HG02852 (cell line): ENCODE data around the gene PIAS3.
A peak's percentile ranks its signal among the peaks of the same experiment; 100 is the strongest.

ENCODE experiments used
- ATAC-seq: cut with Tn5 transposase; IDR thresholded peaks from one replicate; pipeline ENCODE4 v1.9.1; 2021; ENCODE audit warnings: mild to moderate bottlenecking, moderate library complexity; ENCODE audit not compliant: unreplicated experiment

The PIAS3 gene

DNA sequence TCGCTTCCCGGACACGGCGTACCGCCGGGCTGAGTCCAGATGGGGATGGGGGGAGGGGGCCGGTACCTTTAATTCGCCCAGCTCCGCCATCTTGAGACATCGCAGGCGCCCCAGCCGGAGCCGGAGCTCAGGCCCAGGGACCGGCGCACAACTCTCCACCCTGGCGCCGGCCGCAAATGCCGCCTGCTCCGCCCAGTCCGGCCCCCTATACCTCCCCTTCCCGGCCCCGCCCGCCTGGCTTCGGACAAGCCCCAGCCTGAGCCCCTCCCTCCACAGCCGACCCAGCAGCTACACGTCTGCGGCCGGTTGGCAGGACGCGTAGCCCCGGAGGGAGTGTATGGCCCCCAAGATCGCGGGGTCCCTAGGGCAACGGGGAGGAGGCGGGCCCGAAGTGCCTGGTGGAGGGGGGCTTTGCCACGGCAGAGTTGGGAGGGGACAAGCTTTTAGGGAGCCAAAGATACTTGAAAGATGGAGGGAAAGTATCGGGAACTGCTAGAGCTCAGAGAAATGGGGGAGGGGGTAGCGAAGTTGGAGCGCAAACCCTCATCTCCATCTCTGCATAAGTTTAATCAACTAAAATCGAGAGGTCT, at the start of gene PIAS3:
TSS of gene PIAS3 (minus strand) at position 181 of the 590 bp plus-strand sequence. CDS start at position 90, 91 bp downstream.
- ATAC-seq = peak; percentile 84

DNA sequence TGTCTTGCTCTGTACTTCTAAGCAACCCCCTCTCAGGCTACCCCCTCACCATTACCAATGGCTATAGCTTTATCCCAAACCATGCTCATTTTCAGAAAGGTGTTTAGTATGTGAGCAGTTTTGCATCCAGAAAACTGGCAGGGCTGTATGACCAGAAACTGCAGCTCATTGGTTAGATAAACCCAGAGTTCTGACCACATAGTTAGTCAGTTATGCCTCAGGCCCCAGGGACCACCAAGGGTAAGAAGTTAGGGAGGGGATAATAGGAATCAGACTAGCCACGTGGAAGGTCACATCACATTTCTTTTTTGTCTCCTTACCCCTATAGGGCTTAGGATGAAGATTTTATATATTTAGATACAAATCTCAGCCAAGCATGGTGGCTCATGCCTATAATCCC, 49.8 kb upstream of the PIAS3 start:
- no peak for ATAC-seq

DNA sequence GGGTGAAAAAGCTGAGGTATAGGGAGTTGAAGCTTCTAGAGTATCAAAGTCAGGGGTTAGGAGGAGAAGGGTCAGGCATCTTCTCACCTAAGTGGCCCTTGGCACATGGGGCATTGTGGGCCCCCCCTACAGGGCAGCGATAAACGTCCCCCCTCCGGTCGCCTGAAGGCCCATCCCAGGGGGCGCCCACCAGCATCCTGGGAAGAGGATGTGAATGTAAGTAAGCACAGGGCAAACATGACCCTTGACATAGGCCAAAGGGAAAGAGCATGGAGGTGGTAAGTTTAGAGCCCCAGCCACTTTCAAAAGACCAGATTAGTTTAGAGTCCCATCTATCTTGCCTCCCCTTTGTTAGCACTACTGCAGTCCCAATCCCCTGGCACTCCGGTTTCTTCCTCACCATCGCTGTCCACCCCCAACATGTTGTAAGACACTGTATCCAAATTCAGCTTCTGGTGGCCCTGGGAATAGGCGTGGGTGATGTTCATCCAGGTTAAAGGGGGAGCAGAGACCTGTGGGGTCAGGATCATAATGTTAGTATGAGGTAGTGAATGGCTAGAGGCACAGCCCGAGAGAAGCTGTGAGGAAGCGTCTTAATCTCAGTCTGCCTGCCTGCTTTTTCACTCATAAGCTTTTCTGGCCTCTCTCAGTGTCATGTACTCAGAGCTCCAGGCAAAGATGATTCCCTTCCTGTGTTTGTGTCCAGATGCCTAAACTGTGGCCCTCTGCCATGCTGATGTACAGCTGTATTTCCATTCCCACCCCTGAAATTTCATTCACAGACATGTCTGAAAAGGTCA, 48.3 kb upstream of the PIAS3 start:
- ATAC-seq = no peak

DNA sequence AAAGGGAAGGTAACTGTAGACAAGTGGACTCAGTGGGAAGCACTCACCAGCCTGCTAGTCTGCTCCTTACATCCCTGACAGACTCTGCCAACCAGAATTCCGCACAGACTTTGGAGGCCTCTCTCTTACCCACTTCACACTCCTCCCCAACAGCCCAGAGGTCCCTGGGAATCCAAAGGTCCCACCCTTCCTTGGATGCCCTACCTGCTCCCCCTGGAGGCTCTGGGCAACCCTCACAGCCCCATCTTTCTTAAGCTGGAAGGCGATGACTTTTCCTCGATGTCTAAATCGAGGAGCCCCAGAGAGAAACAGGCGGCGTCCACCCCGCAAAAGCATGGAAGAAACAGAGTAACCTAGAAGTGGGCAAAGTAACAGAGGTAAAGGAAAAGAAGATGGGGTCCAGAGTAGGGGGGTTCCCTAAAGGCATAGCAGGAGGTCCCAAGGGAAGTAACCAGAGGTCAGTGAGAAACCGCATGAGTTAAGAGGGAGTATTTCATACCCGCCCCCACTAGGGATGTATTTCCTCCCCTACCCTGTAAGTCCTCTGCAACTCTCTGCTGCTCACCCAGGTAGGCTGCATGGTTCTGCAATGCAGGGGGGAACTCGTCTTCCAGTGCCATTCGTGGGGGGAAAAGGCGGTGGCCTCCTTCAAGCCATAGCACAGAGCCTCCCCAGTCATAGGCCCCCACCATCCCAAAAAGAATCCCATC, 42.6 kb upstream of the PIAS3 start:
- no peak for ATAC-seq

DNA sequence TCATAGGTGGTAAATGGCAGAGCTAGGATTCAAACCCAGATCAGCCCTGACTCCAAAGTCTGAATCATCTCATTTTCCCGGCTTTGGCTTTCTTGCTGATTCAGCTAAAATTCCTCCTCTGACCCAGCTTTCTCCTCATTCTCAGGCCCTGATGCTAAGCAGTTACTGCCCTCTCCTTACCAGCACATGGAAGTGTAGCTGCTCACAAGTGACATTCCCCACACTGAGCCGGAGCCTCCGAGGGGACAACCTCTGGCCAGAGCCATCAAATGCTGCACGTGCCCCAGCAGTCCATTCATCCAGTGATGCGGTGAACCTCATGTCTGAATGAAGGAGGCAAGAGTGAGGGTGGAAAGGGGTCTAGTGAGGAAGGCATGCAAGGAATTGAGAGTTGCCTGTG, 39.9 kb upstream of the PIAS3 start:
- no peak for ATAC-seq

DNA sequence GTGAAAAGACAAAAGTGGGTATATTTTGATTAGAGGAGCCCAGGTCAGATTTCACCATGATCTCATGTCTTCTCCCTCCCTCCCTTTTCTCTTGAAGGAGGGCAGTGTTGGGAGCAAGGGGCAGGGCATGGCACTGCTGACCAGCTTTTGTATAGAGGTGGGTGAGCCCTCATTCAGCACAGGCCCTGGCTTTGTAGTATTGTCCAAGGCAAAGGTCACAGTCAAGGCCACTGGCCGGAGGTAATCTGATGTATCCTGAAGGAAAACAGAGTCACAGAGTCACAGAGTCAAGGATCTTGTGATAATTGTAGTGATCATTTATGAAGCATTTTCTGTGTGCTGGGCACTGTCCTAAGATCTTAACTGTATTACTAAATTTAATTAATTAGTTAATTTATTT, 39.1 kb upstream of the PIAS3 start:
- ATAC-seq = no peak

DNA sequence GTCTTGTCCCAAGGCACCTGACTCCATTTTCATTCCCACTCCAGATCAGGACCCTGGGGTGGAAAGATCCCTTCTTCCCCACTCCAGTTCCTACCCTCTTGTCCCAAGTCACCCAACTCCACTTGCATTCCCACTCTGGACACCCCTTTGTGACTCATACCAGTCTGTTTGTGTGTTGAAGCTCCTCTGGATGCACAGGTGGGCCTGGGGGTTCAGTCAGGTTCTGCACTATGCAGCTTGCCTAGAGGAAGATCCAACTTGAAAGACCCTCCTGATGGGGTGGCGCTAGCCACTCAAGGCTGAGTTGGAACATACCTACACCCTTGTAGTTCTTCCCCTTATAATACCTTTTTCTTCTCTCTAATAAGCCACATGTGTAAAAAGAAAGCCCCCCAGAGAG, 36.6 kb upstream of the PIAS3 start:
- no peak for ATAC-seq

DNA sequence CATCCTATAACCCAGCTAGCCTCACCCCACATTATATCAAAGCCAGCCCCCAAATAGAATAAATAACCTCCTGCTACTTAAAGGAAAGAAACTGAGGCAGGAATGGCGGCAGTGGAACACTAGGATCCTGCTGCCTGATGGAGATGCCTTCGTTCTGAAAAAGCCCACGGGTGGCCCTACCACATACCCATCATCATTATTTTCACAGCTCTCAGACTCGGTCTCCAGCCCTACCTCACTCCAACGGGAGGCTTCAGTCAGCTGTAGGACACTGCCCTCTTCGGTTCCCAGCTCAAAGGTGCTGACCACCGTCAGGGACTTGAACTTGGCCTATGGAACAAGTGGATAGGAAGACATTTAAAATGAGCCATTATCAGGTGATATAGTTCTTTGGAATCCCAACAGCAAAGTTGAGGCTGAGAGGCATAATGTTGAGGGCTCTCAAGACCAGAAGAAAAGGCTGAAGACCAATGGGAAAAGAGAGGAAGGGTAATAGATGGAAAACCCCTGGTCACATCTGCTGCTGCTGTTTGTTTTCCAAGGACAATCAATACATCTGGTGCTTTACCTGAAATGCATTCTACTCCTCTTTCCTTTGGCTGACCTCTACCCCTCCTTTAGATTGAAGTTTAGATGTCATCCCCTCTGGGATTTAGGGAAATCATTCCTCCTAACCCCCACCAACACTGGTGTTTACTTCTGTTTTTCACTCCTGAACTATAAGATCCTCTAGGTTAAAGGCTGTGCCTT, 34.6 kb upstream of the PIAS3 start:
- no peak for ATAC-seq

DNA sequence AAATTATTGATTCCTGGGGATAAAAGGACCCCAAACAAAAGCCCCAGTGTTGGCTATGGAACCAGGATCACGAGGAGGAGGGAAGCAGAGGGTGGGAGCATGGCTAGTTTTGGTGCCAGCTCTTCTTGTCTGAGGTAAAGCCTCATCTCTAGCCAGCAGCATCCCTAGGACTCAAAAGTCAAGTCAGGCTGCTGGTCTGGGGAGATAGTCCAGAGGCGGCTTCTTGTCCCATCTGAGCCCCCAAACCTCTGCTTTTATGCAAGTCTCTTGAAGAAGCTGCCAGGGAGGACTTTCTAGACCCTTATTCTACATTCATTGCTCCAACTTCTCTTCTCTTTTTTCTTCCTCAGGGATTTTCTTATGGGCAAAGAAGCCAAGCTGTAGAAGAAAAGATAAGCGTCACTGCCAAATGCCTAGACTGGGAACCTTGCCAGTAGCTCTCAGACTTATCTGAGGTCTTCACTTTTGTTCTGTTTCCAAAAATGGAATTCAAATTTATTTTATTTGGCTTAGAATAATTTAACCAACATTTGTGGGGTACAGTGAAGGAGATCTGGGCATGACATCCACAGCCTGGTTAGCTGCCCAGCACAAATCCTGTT, 33.7 kb upstream of the PIAS3 start:
- ATAC-seq = no peak

DNA sequence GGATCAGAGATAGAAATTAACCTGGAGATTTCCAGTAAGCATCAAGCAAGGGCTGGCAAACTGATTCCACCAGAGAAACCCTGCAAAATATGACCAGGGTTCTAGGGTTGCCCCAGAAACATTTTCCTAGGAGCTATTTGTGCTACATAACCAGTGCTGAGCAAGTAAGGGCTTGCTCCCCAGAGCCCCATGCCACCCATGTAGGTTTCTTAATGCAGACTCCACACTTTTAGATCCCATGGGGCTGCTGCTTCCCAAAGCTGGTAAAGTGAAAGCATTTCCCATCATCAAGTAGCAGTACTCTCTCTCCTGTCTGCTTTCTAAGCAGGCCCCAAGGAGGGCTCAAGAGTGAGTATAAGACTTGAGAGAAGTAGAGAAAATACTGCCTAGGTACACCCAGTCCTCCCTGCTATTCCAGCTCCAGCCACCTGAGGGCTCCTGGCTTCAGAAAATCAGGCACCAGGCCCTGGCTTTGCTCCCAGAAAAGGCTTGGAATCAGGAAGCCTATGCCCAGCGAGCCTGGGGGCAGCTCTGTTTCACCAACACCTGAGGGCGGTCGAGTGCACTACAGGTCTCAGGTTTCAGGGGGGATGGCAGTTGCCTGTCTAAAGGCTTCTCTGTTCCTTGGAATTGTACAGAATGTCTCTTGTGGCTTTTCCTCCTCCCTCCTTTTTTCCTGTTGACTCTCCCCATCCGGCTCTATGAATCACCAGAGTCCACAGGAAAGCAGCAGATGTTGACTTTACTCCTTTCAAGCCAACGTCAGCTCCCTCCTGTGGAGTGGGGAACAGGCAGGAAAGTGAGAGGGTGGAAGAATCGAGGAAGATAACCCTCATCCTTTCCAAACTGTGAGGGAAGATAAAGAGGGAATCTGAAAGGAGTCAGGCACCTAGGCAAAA, 33.0 kb upstream of the PIAS3 start:
- no peak for ATAC-seq

DNA sequence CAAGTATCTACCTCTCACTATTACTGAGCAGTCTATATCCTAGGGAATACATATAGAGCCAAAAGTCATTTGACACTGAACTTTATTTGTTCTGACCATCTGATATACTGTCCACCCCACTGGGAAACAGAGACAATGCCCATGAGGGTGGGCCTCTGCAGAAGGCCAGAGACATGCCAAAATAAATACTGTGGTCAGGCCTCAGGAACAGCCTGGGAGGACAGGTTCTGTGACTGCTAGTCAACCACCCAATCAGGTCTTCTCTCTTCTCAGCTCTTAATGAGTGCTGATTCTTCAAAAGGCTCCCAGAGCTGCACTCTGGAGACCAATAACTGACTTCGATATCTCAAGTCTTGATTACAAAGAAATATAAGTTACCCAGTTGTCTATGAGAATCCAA, 32.3 kb upstream of the PIAS3 start:
- ATAC-seq = no peak

DNA sequence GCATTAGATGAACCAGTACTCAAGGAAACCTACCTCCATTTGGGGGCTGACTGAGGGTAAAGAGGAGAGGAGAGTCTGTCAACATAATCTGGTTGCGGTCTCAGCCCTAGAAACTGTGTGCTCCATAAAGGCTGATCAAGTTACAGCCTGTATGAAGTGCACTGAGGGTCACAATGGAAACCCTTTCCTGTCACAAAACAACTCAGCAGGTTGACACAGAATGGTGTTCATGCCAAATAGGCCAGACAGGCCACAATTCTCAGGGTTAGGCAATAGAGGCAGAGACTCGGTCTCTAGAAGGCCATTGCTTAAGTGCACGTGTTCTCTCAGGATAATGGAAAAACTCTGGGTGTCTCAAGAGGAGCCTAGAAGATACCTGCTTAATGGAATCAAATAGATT, 30.8 kb upstream of the PIAS3 start:
- ATAC-seq = no peak

DNA sequence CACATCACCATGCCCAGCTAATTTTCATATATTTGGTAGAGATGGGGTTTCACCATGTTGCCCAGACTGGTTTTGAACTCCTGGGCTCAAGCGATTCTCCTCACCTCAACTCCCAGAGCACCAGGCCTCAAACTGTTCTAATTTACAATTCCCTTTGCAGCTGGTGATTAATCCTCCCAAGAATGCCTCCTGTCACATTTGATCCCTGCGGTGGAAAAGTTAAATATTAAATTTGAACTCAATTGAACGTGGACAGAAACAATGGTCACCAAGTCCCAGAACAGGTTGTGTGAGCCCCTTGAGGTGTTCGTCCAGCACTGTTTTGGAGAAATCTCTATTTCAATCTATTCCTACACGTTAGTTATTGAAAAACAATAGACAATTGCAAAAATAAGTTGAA, 28.8 kb upstream of the PIAS3 start:
- no peak for ATAC-seq

DNA sequence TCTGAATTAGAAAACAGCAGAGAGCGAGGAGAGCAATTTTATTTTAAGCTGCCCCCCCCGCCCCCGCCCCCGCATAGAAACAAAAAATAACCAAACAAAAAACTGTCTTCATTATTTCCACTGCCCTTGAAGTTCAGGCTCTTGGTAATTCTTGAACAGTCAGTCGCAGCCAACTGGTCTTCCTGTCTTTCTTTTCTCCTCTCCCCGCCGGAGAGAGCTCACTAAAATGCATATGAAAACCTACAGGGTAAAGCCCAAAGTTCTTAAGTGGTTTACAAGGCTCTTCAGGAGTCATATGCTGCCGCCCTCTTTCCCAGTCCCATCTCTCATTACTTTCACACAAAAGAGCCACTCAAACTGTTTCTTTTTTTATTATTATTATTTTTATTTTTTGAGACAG, 27.9 kb upstream of the PIAS3 start:
- no peak for ATAC-seq

DNA sequence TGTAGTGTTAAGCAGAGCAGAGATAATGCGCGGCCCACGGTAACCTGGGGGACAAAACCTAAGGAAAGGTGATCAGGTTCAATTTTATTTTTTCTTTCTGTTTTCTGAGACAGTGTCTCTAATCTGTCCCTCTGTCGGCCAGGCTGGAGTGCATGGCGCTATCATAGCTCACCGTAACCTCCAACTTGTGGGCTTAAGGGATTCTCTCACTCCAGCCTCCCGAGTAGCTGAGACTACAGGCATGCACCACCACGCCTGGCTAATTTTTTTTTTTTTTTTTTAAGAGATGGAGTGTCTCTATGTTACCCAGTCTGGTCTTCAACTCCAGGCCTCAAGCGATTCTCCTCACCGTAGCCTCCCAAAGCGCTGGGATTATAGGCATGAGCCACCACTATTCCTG, 27.5 kb upstream of the PIAS3 start:
- ATAC-seq = no peak

DNA sequence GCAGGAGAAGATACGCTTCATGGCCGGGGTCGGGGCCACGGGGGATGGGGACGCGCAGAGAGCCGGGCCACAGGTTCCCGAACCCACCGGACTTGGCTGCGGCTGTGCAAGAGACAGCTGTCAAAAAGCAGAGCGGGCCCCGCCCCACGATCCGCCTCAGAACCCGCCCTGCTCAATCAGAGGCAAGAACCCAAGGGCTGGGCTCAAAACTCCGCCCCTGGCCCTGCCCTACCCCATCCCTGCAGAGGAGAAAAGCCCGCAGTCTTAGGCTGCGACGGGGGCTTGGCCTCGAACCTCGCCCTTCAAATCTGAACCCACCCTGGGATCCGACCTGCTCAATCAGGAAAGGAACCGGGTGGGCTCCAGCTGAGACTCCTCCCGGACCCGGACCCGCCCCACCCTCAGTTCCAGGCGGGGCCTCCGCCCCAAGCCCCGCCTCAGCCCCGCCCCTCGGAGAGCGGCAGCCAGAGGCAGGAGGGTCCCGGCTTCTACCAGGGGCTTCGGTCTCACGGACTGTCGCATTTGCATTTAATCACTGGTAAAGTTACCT, 26.9 kb upstream of the PIAS3 start, which contains the start of gene ANKRD35:
TSS of gene ANKRD35 (minus strand) at position 129 of the 550 bp plus-strand sequence. CDS start at position 21, 108 bp downstream.
- ATAC-seq = peak; percentile 100

DNA sequence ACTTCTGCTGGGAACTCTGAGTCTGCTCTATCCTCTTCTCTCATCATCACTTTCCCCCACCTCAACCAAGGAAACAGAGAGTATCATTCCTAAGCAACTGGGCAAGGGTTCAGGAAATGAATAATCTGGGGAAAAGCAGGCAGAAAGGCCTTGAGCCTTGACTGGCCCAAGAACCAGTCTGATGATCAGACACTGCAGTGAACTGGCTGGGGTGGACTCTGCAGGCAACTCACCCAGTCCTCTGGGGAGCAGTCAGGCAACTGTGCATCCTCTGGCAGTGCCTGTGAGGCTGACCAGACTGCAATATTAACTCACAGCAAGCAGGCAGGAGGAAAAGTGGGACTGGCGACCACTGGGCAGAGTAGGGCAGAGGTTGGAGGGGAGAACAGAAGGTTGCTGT, 25.8 kb upstream of the PIAS3 start:
- no peak for ATAC-seq

DNA sequence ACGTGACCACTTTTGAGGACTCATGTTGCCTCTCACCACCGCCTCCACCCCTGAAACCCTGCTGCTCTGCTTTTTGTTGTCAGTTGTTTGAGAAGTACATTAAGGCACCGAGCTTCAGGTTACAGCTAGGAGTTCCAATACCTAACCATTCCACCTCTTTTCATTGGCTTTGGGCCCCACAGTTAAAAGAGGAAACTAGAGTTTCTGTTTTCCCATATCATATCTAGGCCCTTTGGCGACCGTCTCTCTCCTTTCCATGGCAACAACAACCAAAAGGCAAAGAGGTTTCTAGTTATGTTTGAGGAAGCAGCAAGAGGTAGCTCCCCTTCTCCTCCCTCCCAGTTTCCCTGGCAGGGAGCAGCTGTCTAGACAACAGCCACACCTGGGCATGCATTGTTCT, 20.9 kb upstream of the PIAS3 start:
- no peak for ATAC-seq

DNA sequence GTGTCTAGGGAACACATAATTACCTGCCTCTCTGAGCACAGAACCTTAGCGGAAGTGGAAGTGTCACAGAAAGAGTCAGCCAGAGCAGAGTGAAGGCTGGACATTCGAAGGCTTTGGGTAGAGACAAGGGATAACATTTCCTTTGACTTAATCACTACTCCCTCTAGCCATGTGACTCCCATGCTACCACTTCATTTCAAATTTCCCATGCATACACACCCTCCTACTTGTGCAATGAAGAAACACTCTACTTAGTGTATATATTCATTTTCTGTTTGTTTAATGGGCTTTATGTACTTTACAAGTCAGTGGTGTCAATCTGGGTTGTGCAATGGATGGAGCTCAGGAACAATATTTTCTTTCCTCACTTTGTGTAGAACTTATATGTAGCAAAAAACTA, 19.8 kb upstream of the PIAS3 start:
- ATAC-seq = no peak
